ENCODE data around the gene SORL1.

The SORL1 gene

DNA sequence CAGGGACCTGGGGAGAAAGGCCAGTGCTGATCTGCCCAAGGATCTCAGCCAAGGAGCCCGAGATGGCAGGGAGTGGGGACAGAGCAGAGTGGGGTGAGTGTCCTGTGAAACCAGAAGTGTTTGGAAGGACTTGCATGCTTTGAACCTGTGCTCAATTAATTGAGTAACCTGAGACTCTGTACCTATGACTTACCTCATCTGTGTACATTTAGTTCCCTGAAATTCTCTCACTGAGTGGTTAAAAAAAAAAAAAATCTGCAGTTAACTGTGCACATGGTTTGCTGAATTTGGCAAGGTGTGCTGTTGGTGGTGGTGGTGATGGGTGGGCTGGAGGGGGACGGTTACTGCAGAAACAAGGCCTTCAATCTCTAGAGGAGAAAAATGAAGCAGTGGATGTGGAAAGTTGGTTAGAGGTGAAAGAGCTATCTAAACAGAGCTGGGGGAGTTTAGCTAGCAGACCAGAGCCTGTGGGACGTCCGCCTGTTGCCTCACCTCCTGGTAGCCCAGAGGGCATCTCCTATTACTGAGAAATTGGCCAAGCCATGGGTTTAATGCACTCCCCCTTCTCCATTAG is 8.9 kb downstream of the SORL1 start:
- H3K36me3 ChIP-seq: peaks cover 53% of the 10 kb centered on the region
- H3K4me1 ChIP-seq (ENCODE audit: control insufficient read depth in 1 of 2, insufficient read depth in 1 of 2, low read depth in 1 of 2, low read length in 1 of 2): peaks cover 100% of the 10 kb centered on the region in 2 experiments
- H3K9me3 ChIP-seq: no peaks in the 10 kb centered on the region
- peak overlapping the region; percentile 26 to 46 for H3K4me3 ChIP-seq (ENCODE audit: low read depth in 1 of 2, low read length in 1 of 2)
- H3K27me3 ChIP-seq: no peaks in the 10 kb centered on the region
- peak overlapping the region; percentile 98 for H3K27ac ChIP-seq
- no peak for TF ChIP-seq CTCF (IDR thresholded peaks at IDR 0.05)

DNA sequence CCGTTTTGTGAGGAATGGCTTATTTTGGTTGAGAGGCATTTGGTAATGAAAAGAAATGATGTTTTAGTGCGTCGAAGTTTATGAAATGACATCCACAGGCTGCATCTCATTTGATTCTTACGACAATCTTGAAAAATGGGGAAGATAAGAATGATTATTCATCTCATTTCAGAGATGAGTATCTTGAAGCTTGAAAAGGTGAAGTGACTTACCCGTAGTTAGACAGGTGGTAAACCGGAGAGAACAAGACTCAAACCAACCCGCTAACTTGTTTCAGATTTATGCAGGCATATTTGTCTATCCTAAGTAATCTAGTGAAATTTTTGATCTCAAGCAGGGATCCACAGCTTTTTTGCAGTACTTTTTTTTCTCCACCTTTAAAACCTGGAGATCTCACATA is 9.7 kb downstream of the SORL1 start:
- Histone ChIP-seq H3K4me1 (ENCODE audit: control insufficient read depth in 1 of 2, insufficient read depth in 1 of 2, low read depth in 1 of 2, low read length in 1 of 2) (peaks cover 100% of the 10 kb centered on the region in 2 experiments), H3K27ac (peak overlapping the region; percentile 98), H3K36me3 (peaks cover 52% of the 10 kb centered on the region), H3K4me3 (ENCODE audit: low read depth in 1 of 2, low read length in 1 of 2) (peak overlapping the region; percentile 26 to 46), H3K27me3 (no peaks in the 10 kb centered on the region), H3K9me3 (no peaks in the 10 kb centered on the region)
- no peak for TF ChIP-seq CTCF (IDR thresholded peaks at IDR 0.05)

DNA sequence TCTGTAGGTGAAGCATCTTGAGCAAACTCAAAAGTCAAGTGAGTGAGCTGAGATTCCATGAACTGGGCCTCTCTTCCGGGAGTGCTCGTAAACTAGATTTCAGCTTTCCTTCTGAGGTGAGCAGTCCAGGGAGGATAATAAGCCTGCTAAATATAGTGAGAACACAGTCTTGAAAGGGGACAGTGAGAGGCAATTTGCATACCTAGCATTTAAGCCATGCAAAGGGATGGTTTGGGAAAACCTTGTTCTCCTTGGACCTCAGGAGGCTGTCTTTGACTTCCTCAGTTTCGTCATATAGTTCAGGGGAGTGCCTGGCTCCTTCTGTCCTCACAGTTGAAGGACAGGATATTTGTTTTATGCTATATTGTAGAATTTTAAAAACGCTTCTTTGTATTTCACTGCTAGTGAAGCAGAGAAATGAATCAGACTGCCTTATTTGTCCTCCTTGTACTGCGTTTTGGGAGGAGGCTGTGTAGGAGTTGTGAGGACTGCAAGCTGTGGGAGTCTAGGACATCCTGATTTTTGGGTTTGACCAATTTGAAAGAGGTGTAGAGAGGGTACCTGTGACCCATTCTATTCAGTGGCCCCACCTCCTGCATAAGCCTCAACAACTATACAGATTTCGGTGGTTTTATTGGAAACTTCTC is 11.7 kb downstream of the SORL1 start:
- H3K4me3 ChIP-seq (ENCODE audit: low read depth in 1 of 2, low read length in 1 of 2): peak overlapping the region; percentile 26 to 47
- H3K4me1 ChIP-seq (ENCODE audit: control insufficient read depth in 1 of 2, insufficient read depth in 1 of 2, low read depth in 1 of 2, low read length in 1 of 2): peaks cover 98 to 100% of the 10 kb centered on the region in 2 experiments
- H3K27me3 ChIP-seq: no peaks in the 10 kb centered on the region
- peaks cover 43% of the 10 kb centered on the region for H3K36me3 ChIP-seq
- no peak for TF ChIP-seq CTCF (IDR thresholded peaks at IDR 0.05)
- no peaks in the 10 kb centered on the region for H3K9me3 ChIP-seq
- peak overlapping the region; percentile 98 for H3K27ac ChIP-seq

DNA sequence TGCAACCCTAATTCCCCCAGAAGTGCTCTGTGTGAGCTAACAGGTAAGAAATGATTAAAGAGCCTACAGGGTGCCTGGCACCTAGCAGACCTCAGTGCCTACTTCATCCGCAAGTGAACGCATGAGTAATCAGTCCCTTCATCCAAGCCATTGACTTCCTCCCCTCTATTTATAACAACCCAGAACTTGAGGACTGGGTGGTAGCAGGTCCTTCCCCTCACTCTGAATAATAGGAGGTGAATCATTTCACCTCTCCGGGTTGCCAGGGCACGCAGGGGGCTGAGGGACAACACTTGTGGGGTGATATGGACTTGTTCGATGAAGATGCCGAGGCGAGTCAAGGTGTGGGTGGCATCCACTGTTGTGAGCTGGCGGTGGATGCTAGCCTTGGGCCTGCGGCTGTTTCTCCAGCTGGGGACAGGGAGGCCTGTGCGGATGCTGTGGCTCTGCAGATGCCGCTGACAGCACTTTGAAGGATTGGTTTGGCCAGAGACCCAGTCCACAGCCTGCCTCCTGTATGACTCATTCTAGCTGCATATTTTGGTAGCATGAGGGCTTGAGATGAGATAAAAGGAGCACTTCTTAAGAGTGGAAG is 12.3 kb downstream of the SORL1 start:
- Histone ChIP-seq H3K9me3 (no peaks in the 10 kb centered on the region), H3K4me1 (ENCODE audit: control insufficient read depth in 1 of 2, insufficient read depth in 1 of 2, low read depth in 1 of 2, low read length in 1 of 2) (peaks cover 98 to 99% of the 10 kb centered on the region in 2 experiments)

DNA sequence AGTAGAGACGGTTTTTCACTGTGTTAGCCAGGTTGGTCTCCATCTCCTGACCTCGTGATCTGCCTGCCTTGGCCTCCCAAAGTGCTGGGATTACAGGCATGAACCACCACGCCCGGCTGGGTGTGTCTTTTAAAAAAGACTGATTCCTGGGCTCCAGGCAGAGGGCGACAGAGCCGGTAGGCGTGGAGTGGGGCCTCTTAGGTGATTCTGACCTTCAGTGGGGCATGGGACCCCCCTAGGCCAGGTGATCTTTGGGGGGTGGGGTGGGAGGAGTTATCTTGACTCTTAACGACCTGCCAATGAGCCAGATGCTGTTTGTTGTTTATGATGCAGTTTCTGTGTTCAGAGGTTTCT is 13.6 kb downstream of the SORL1 start:
- Histone ChIP-seq H3K4me1 (ENCODE audit: control insufficient read depth in 1 of 2, insufficient read depth in 1 of 2, low read depth in 1 of 2, low read length in 1 of 2) (peaks cover 98 to 99% of the 10 kb centered on the region in 2 experiments), H3K4me3 (ENCODE audit: low read depth in 1 of 2, low read length in 1 of 2) (peak overlapping the region; percentile 2 to 47)

More for the DNA sequence above, 12.3 kb downstream of the SORL1 start:
- TF ChIP-seq CTCF (IDR thresholded peaks at IDR 0.05): no peak
- Histone ChIP-seq H3K27me3 (no peaks in the 10 kb centered on the region), H3K27ac (peak overlapping the region; percentile 98), H3K36me3 (peaks cover 43% of the 10 kb centered on the region), H3K4me3 (ENCODE audit: low read depth in 1 of 2, low read length in 1 of 2) (peak overlapping the region; percentile 35 to 47)

More for the DNA sequence above, 13.6 kb downstream of the SORL1 start:
- peaks cover 43% of the 10 kb centered on the region for H3K36me3 ChIP-seq
- H3K27me3 ChIP-seq: no peaks in the 10 kb centered on the region
- H3K27ac ChIP-seq: peak overlapping the region; percentile 67
- TF ChIP-seq CTCF (IDR thresholded peaks at IDR 0.05): no peak
- no peaks in the 10 kb centered on the region for H3K9me3 ChIP-seq
